IPS-18c (cell line): ENCODE results near the gene SWI5.

ENCODE experiments used
- H3K4me3 ChIP-seq: 2 replicates; pipeline ENCODE4 v1.7.0; 2013; ENCODE audit warnings: low read depth, mild to moderate bottlenecking, low read length, moderate library complexity; ENCODE audit not compliant: insufficient read depth
- H3K9me3 ChIP-seq: one replicate; pipeline ENCODE4 v1.6.1; 2013; ENCODE audit warnings: mild to moderate bottlenecking, low read length, moderate library complexity; ENCODE audit not compliant: control insufficient read depth, insufficient read depth

Gene SWI5

DNA sequence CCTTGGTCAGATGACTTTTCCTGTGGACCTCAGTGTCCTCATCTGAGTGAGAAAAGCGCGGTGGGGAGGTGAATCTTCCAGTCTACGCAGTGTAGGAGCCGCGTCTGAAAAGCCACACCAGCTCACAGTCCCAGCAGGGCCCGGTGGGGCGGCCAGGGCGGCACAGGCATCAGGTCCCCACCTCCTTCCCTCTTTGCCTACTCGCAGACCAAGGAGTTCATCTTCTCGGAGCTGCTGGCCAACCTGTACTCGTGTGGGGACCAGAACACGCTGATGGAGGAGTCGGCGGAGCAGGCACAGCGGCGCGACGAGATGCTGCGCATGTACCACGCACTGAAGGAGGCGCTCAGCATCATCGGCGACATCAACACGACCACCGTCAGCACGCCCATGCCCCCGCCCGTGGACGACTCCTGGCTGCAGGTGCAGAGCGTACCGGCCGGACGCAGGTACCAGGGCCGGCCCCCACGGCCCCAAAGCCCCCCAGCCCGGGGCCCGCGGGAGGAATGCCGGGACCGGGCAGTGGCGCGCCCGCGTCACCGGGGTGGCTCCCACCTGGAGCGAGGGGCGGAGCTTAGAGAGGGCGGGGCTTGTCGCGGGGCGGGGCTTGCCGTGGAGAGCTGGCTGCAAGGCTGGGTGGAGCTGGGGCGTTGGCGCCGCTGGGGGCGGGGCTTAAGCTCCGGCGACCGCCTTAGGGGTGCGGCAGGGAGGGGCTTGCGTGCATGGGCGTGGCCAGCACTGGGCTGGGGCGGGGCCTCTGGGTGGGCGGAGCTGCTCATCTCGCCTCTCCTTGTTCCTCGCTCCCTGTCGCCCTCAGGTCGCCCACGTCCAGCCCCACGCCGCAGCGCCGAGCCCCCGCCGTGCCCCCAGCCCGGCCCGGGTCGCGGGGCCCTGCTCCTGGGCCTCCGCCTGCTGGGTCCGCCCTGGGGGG is 25.9 kb upstream of the SWI5 start:
- peak overlapping the region; percentile 71 for H3K4me3 ChIP-seq
- H3K9me3 ChIP-seq: no peaks in the 10 kb centered on the region

DNA sequence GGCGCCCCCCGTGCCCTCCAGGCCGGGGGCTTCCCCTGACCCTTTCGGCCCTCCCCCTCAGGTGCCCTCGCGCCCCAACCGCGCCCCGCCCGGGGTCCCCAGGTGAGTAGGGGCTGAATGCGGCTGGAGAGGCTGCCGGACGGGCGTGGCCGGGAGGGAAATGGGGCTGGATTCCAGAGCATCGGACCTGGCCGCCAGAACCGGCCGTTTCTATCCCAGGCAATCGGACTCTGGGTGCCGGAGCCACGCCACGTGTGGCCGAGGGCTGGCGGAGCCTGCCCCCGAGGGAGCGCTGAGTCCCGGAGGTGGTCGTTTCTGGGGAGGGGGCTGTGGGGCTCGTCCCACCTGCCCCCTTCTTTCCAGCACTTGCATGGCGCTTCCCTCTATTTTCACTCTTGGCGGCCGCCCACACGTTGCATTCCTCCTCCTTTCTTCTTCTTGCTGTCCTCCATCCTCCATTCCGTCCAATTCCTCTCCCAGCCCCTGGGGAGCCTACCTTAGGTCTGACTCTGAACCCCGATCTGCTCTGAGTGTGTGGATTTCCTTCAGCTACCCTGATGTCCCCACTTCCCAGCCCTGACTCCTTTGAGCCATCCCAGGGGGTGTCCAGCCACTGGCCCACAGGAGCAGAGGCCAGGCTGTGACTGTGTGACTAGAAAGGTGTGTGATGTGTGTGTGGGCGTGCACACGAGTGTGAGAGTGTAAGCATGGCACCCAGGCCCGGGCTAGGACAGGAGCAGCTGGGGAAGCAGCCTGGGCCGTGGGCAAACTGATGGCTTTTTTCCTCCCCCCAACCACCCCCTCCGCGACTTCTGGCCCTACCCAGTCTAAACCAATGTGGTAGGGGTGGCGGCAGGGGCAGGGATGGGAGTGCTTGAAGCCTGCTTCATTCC is 25.0 kb upstream of the SWI5 start:
- peak overlapping the region; percentile 71 for H3K4me3 ChIP-seq
- H3K9me3 ChIP-seq: no peaks in the 10 kb centered on the region

DNA sequence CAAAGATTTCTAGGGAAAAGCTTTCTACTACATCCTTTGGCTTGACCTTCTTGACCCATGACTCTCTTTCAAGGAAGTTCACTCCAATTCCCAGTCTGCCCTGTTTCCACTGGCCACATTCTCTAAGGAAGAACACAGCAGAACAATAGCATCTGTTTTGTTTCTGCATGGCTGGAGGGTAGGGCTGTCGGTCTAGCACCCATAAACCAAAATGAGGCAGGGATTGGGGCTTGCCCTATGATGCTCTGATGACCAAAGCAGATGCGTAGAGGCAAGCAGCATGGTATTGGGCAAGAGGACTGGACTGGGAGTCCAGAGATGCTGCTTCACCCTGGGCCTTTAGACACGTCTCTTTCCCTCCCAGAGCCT is 24.4 kb upstream of the SWI5 start:
- Histone ChIP-seq H3K4me3 (peak overlapping the region; percentile 71; the same call in 1 of the 2 replicates), H3K9me3 (no peaks in the 10 kb centered on the region)

DNA sequence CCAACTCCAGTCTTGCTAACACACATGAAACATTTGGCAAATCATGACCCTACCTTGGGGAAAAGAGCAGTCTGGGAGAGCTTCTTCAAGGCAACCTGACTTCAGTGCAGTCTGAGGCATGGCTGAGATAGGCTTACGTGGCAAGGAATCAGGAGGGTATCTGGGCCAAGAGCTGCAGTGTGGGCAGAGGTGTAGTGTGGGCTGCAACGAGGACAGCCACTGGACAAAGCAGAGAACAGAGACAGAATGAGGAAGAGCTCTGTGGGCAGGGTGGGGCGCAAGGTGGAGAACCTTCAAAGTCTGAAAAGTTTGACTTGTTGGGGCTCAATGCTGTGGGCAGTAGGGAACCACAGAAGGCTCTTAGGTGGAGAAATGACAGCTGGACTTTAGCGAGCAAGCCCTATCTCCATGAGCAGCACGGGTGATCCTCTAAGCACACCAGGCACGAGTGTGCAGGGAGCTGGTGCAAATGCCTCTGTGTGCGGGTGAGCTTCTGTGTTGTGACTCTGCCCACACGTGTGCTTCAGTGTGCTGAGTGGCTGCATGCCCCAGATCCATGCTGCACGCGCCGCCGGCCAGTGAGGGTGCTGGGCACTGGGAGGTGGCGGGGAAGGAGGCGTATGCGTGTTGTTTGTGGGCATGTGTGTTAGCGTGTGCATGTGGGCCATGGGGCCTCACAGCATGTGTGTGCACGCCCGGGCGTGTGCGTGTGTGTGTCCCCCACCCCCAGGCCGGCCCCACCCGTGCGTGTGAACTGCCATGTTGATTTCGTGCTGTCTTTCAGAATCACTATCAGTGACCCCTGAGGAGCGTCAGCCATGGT is 23.5 kb upstream of the SWI5 start:
- H3K4me3 ChIP-seq: no peak overlapping the region

DNA sequence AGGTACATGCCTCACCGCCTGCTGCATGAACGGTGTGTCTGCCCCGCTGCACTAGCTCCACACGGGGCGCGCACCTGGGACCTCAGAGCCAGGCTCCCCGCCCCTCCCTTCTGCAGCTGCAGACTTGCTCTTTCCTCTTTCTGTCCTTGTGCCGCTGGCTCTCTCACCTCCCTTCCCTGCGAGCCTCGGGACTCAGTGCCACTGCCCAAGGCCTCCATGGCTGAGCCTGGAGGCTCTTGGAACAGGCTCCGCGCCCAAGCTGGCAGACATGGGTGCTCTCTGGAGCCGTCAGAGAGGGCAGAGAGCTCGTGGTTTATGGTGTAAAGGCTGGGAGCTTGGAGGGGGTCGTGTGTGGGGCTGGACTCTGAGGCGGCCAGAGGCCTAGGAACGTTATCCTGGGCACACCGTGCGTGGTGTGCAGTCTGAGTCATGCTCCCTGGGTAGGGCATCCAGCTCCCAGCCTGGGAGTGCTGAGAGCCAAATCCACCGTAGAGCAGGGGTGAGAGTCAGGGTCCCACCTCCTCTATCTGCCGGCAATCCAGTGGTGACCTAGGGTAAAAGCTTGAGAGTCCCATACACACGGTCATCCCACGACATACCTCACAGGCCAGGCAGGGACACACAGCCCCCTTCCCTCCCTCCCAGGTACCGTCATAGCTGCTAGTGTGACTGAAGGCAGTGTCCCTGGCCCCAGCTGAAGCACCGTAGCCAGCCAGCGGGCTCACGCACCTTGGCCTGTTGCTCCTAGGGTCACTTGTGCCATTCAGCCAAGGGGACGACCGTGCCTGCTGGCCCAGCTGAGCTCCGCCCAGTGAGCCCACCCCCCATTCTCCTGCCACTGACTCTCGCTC is 22.7 kb upstream of the SWI5 start:
- no peak overlapping the region for H3K4me3 ChIP-seq
- no peaks in the 10 kb centered on the region for H3K9me3 ChIP-seq

More for the DNA sequence above, 23.5 kb upstream of the SWI5 start:
- no peaks in the 10 kb centered on the region for H3K9me3 ChIP-seq

DNA sequence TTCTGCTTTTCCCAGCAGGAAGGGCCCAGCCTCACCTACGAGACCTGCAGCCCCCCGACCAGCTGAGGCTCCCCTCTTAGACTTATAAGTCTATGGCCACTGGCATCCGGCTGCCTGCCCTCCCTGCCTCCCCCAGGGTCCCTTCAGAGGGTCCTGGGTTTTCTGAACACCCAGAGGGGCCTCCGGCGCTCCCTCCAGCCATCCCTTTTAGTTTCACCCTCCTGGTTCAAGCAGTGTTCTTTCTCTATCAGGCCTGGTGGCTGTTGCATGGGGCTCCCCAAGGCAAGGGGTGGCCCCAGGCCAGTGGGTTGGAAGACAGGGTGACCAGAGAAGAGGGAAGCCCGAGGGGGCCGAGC is 22.1 kb upstream of the SWI5 start:
- no peak overlapping the region for H3K4me3 ChIP-seq
- H3K9me3 ChIP-seq: no peaks in the 10 kb centered on the region

DNA sequence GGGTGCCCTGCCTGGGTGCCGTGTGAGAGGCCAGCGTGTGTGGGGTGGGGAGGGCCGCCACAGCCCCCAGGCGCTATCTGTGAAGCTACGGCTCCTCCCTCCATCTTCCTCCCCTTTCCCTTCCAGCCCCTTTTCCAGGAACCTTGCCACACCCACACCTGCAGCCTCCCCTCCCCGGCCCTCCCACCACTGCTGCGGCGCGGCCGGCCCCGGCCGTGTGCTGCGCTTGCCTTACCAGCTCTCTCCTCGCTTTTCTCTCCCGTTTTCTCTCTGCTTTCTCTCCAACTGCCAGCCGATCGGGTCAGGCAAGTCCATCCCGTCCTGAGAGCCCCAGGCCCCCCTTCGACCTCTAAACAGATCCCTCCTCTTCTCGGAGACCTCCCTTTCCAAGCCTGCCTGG is 21.7 kb upstream of the SWI5 start:
- H3K4me3 ChIP-seq: no peak overlapping the region
- no peaks in the 10 kb centered on the region for H3K9me3 ChIP-seq

DNA sequence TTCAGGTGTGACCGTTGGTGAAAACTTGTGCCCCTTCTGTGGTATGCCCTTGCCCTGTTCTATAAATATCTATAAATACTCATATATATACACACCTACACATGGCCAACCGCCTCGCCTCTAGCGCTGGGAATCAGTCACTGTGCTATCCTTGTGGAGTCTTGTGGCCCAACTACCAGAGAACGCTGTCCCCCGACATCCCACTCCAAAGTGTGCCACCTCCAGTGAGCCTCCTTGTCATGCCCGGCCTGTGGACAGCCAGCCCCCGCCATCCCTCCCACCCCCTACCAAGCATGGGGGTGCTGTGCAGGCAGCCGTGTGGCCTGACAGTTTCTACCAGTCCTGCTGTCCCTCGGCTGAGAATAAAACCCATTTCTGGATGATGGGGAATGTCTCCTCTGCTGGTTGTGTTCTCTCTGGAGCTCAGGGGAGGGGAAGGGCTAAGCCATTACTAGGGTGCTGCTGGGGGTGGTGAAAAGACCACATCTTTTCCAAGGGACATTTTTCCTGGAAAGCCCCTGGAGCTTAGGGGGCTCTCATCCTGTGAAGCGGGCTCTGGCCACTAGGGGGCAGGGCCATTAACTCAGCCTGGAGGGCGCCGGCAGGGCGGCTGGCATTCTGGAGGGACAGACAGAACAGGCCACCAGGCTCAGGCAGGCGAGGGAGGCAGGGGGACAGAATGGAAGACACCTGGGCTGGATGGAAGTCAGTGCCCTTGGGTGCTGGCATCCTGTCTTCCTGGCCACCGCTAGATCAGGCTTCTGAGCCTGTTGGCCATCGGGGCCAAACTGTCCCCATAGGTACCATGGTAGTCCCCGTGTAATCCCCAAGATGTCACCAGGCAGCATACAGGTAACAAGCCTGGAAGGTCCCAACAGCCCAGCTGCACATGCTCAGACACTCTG is 21.0 kb upstream of the SWI5 start:
- H3K4me3 ChIP-seq: no peak overlapping the region
- H3K9me3 ChIP-seq: no peaks in the 10 kb centered on the region

DNA sequence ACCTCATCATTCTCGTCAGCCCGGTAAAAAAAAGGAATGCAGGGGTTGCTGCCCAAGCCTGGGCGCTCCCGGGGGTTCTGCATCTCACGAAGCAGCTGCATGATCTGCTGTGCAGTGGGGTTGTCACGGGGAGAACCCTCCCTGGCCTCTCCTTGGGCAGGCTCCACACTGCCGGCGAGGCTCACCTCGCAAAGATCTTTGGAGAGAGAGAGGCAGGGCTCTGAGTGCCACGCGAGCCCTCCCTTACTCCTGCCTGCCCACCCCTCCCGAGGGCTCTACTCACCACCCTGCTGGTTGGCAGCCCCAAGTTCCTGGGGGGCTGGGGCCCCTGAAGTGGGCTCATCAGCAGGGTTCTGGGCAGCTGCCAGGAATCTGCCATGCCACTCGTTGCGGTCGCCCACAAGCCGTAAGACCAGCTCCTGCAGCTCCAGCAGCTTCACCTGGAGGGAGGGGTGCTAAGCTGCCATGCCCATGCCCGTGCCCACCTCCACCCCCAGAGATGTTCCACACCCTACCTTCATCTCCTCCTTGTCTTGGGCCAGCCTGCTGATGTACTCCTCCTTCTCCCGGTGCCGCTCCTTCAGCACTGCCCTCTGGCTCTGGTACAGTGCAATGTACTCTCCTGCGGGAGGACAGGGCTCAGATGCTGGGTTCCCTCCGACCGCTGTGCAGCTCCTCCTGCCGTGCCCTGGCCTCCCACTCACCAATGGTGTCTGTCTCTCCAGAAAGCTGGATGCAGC is 18.8 kb upstream of the SWI5 start:
- H3K9me3 ChIP-seq: no peaks in the 10 kb centered on the region
- H3K4me3 ChIP-seq: no peak overlapping the region

DNA sequence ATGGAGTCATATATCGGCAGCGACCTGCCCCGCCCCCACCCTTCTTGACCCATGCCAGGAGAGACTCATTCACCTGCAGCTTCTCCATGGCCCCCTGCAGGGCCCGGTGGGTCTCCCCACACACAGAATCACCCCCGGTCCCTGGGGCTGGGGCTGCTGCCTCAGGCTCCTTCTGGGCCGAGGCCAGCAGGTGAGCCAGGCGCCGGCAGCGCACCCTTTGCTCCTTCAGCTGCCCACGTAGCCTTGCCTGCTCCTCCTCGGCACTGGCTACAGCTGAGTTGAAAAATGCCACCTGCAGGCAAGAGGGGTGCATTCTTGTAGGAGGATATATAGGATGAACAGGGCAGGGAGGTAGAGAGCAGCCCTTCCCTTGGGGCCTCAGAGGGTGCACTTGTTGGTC is 18.2 kb upstream of the SWI5 start:
- Histone ChIP-seq H3K9me3 (no peaks in the 10 kb centered on the region), H3K4me3 (no peak overlapping the region)

DNA sequence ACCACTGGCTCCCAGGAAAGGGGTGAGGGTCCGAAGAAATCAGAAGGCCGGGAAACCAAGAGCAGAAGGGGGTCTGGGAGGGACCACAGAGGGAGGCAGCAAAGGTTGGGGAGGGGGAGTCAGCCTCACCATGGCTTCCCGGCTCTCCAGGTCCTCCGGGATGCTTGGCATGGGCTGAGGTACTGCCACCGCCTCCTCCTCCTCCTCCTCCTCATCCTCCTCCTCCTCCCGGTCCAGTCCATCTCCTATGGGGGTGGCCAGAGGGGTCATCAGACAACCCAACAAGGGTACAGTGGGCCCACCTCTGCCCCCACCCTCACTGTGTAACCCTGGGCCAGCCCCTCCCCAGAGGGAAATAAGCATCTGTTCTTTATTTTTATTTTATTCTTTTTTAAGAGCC is 17.8 kb upstream of the SWI5 start:
- no peak overlapping the region for H3K4me3 ChIP-seq
- no peaks in the 10 kb centered on the region for H3K9me3 ChIP-seq

DNA sequence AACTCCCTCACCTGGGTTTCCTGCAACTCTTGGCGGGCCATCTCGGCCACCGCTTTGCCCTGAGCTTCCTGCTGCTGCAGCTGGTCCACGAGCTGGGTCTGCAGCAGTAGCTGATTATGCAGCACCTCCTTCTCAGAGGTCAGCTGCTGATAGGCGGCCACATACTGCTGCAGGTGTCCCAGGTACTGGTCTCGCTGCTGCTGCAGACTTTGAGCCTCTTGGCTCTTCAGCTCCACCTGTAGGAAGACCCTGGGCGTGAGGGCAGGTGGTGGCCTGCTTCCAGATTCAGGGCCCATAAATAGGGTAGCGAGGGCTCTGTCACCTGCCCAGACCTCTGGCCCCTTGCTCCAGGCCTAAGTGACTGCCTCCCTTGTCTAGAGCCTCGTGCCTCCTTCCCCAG is 16.9 kb upstream of the SWI5 start:
- Histone ChIP-seq H3K9me3 (no peaks in the 10 kb centered on the region), H3K4me3 (no peak overlapping the region)

DNA sequence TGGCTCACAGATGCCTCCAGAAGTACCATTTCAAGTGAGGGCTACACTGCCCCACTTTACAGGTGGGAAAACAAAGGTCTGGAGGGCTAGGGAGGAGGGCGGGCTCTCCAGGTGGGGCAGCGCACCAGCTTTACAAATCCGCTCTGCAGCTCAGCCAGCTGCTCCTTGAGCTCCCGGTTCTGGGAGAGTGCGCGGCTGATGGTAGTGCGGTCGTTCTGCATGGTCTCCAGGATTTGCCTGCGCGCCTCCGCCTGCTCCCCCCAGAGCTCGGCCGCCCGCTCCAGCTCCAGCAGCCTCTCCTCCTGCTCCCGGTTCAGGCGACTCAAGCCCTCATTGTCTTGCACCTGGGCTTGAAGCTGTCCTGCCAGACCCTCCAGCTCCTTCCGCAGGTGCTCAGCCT is 15.7 kb upstream of the SWI5 start:
- no peak overlapping the region for H3K4me3 ChIP-seq
- no peaks in the 10 kb centered on the region for H3K9me3 ChIP-seq

DNA sequence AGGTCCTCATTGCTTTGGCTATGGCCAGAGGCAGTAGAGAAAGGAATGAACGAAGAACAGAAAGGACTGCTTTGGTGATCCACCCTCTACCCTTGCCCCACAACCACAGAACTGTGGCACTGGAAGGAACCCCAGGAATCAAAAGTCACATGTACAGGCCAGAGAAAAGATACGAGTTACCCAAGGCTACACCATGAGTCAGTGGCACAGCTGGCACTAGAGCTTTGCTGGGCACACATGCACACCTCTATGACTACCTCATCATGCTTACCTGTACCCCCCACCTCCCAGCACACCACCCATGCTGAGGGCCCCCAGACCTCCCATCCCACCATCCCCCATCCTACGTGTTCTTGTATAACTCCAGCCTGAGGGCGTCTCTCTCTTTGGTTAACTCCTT is 13.4 kb upstream of the SWI5 start:
- Histone ChIP-seq H3K4me3 (no peak overlapping the region), H3K9me3 (no peaks in the 10 kb centered on the region)

DNA sequence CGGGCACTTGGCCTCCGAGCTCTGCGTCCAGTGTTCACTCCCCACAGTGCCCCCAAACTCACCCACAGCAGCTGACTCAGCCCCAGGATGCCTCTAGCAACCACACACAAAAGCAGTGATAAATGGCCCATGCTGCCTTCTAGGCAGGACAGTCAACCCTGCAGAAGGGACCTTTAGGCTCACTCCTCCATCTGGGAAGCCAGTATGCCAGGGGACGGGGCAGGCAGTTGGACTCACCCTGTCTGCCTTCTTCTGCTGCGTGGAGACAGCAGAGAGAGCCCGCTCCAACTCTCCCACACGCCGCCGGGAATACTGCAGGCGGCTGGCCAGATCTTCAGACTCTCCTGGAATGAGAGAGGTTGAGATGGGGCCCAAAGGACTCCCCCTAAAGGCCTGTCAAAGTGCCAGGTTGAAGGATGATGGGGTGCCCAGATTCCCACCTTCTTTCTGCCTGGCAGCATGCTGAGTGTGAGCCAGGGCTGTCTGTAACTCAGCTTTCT is 10.7 kb upstream of the SWI5 start:
- H3K4me3 ChIP-seq: no peak overlapping the region
- no peaks in the 10 kb centered on the region for H3K9me3 ChIP-seq
